GM23338 (cell line): ENCODE measurements around the gene BTBD1. TPM values are rescaled to one million over a fixed set of nuclear protein-coding genes. Genes with fewer than 3 reads are reported as not detected.

Experiments
- ATAC-seq: fragments of 200-7000 bp; cut with Tn5 transposase; 3 replicates; pipeline ENCODE4 v1.9.1; 2020
- DNase-seq: peaks from one replicate; pipeline ENCODE4 v3.0.0-alpha.2; 2015; ENCODE audit warnings: low spot score
- H2AFZ ChIP-seq: fragments of 200-600 bp; sonication (generic); 2 replicates; pipeline ENCODE4 v1.8.0; 2016; ENCODE audit warnings: antibody characterized with exemption, mild to moderate bottlenecking, moderate library complexity
- H3F3A ChIP-seq: fragments of 200-600 bp; sonication (generic); replicated peaks from 2 replicates; pipeline ENCODE4 v1.8.0; 2017; ENCODE audit warnings: antibody characterized with exemption, mixed run types, low read depth
- H3K27ac ChIP-seq: fragments of 200-600 bp; sonication (generic); 2 replicates; pipeline ENCODE4 v1.6.1; 2016; ENCODE audit warnings: low read depth
- H3K27me3 ChIP-seq: fragments of 200-600 bp; sonication (generic); 2 replicates; pipeline ENCODE4 v1.8.0; 2016; ENCODE audit warnings: mild to moderate bottlenecking, mixed run types, moderate library complexity; ENCODE audit not compliant: insufficient read depth
- H3K36me3 ChIP-seq: fragments of 200-600 bp; sonication (generic); 2 replicates; pipeline ENCODE4 v1.8.0; 2016; ENCODE audit warnings: mild to moderate bottlenecking; ENCODE audit not compliant: insufficient read depth
- H3K4me1 ChIP-seq: fragments of 200-600 bp; sonication (generic); 2 replicates; pipeline ENCODE4 v1.8.0; 2016; ENCODE audit warnings: mild to moderate bottlenecking, moderate library complexity; ENCODE audit not compliant: insufficient read depth
- H3K4me2 ChIP-seq: fragments of 200-600 bp; sonication (generic); 2 replicates; pipeline ENCODE4 v1.7.1; 2017; ENCODE audit warnings: mixed run types
- H3K4me3 ChIP-seq: fragments of 200-600 bp; sonication (generic); 2 replicates; pipeline ENCODE4 v1.6.1; 2016; ENCODE audit warnings: mixed run types
- H3K79me2 ChIP-seq: fragments of 200-600 bp; sonication (generic); replicated peaks from 2 replicates; pipeline ENCODE4 v1.8.0; 2017; ENCODE audit warnings: mild to moderate bottlenecking; ENCODE audit not compliant: insufficient read depth
- H3K9me2 ChIP-seq: fragments of 200-600 bp; sonication (generic); 2 replicates; pipeline ENCODE4 v1.8.0; 2017; ENCODE audit not compliant: insufficient read depth
- H4K20me1 ChIP-seq: fragments of 200-600 bp; sonication (generic); replicated peaks from 2 replicates; pipeline ENCODE4 v1.8.0; 2017; ENCODE audit warnings: mild to moderate bottlenecking; ENCODE audit not compliant: insufficient read depth
- H3K27ac Mint-ChIP-seq: 2 replicates; pipeline ENCODE4 v1.8.0; 2020; ENCODE audit warnings: inconsistent platforms, mild to moderate bottlenecking, moderate library complexity, mixed read lengths
- H3K27me3 Mint-ChIP-seq: 3 replicates; pipeline ENCODE4 v1.8.0; 2022; ENCODE audit warnings: low read depth, mild to moderate bottlenecking, moderate library complexity, mixed read lengths, inconsistent platforms; ENCODE audit not compliant: insufficient read depth, poor library complexity
- H3K36me3 Mint-ChIP-seq: 3 replicates; pipeline ENCODE4 v1.8.0; 2021; ENCODE audit warnings: low read depth, mild to moderate bottlenecking, inconsistent platforms, moderate library complexity, mixed read lengths
- H3K4me1 Mint-ChIP-seq: 3 replicates; pipeline ENCODE4 v1.8.0; 2020; ENCODE audit warnings: mild to moderate bottlenecking, inconsistent platforms, mixed read lengths
- H3K4me3 Mint-ChIP-seq: 3 replicates; pipeline ENCODE4 v1.8.0; 2021; ENCODE audit warnings: moderate library complexity, mild to moderate bottlenecking, inconsistent platforms, mixed read lengths
- H3K9me3 Mint-ChIP-seq: 3 replicates; pipeline ENCODE4 v1.8.0; 2020; ENCODE audit warnings: moderate library complexity, mild to moderate bottlenecking, inconsistent platforms, mixed read lengths
- CREB1 ChIP-seq: fragments of 250-450 bp; sonication (Bioruptor Pico); IDR thresholded peaks from 2 replicates; pipeline ENCODE4 v1.5.0; 2020; ENCODE audit warnings: low read depth, mild to moderate bottlenecking, moderate library complexity
- CTCF ChIP-seq, 2 experiments: fragments of 200-600 bp in 1 of 2; sonication (generic) in 1 of 2; conservative IDR thresholded peaks; 2 replicates each; pipeline versions ENCODE4 v1.5.1 to v1.6.1; 2016 to 2017; ENCODE audit warnings: antibody characterized with exemption in 2 of 2, low read depth in 2 of 2, mild to moderate bottlenecking in 2 of 2, moderate library complexity in 1 of 2
- ETS1 ChIP-seq: IDR thresholded peaks from 2 replicates; pipeline ENCODE4 v1.6.1; 2016; ENCODE audit warnings: antibody characterized with exemption
- EZH2 ChIP-seq: fragments of 200-600 bp; sonication (generic); IDR thresholded peaks from one replicate; pipeline ENCODE4 v1.8.0; 2017; ENCODE audit warnings: antibody characterized with exemption, mild to moderate bottlenecking, low read depth; ENCODE audit not compliant: unreplicated experiment
- EZH2phosphoT487 ChIP-seq: fragments of 200-600 bp; sonication (generic); IDR thresholded peaks from one replicate; pipeline ENCODE4 v1.8.1; 2018; ENCODE audit warnings: antibody characterized with exemption; ENCODE audit not compliant: unreplicated experiment
- JUNB ChIP-seq: IDR thresholded peaks from one replicate; pipeline ENCODE4 v1.6.1; 2016; ENCODE audit warnings: antibody characterized with exemption; ENCODE audit not compliant: unreplicated experiment
- NANOG ChIP-seq: IDR thresholded peaks from 2 replicates; pipeline ENCODE4 v1.6.1; 2016; ENCODE audit warnings: antibody characterized with exemption, borderline replicate concordance
- POLR2AphosphoS5 ChIP-seq: IDR thresholded peaks from 2 replicates; pipeline ENCODE4 v1.6.1; 2016; ENCODE audit warnings: antibody characterized with exemption, low read depth
- REST ChIP-seq: IDR thresholded peaks from one replicate; pipeline ENCODE4 v1.6.1; 2018; ENCODE audit warnings: antibody characterized with exemption; ENCODE audit not compliant: unreplicated experiment
- STAT1 ChIP-seq: IDR thresholded peaks from one replicate; pipeline ENCODE4 v1.6.1; 2016; ENCODE audit warnings: antibody characterized with exemption; ENCODE audit not compliant: unreplicated experiment
- ZNF114 ChIP-seq: fragments of 250-450 bp; sonication (Bioruptor Pico); IDR thresholded peaks from 2 replicates; pipeline ENCODE4 v1.5.0; 2020; ENCODE audit warnings: mild to moderate bottlenecking, moderate library complexity
- ZNF331 ChIP-seq: fragments of 250-450 bp; sonication (Bioruptor Pico); IDR thresholded peaks from 2 replicates; pipeline ENCODE4 v1.5.0; 2020; ENCODE audit warnings: low read depth, mild to moderate bottlenecking, moderate library complexity
- ZNF462 ChIP-seq: fragments of 250-450 bp; sonication (Bioruptor Pico); IDR thresholded peaks from 2 replicates; pipeline ENCODE4 v1.5.0; 2020; ENCODE audit warnings: mild to moderate bottlenecking, moderate library complexity
- polyA plus RNA-seq: library from polyadenylated mRNA; unstranded; fragments of >200 nt; fragmentation: Nextera tagmentation; extraction: Ambion mirVana; gene quantifications from 2 replicates; pipeline ENCODE4 v1.2.1, GENCODE V29; 2016
- total RNA-seq: library from RNA; depleted of rRNA; stranded (reverse); fragments of >200 nt; shearing (Covaris generic); gene quantifications from 2 replicates; pipeline ENCODE4 v1.2.3, GENCODE V29; 2014

Gene BTBD1
- total and polyA plus RNA-seq, 2 experiments from 2014 or later, result 12.6 to 66.1 TPM

DNA sequence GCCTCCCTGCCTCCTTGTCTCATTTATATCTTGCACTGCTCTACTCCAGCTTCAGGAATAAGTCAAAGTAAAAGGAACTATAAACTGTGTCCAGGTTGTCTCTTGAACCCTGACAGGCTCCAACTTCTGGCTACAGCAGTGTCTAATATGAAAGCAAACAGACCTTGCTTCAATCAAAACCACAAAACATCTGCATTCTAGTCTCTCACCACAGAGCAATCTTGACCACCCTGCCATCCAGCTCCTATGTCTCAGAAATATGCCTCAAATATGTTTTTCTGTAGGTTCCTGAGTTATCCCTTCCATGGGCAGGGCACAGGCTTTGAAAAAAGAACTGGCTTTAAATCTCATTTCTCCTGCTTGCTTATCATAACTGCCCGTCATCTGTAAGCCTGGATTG, 94.1 kb downstream of the BTBD1 start:
- H2AFZ ChIP-seq, result no peak overlapping the region
- TF ChIP-seq ZNF462 (CRISPR knock-in tag), result no peak
- TF ChIP-seq ETS1, result no peak
- no peak for TF ChIP-seq NANOG
- no peak for TF ChIP-seq ZNF331 (CRISPR knock-in tag)
- no peak for TF ChIP-seq POLR2AphosphoS5
- no peak for TF ChIP-seq EZH2
- TF ChIP-seq CTCF (conservative IDR thresholded peaks at IDR 0.05; ENCODE audit: low read depth in 2 of 2), result no peak
- TF ChIP-seq REST, result no peak
- no peak for TF ChIP-seq JUNB
- TF ChIP-seq STAT1, result no peak
- no peak for TF ChIP-seq CREB1 (CRISPR knock-in tag)
- no peak for TF ChIP-seq EZH2phosphoT487
- no peak for TF ChIP-seq ZNF114 (CRISPR knock-in tag)
- H3K4me3 Mint-ChIP-seq, result no peak overlapping the region

More for the DNA sequence above, 94.1 kb downstream of the BTBD1 start:
- Mint-ChIP-seq H3K27me3 (no peaks in the 10 kb centered on the region), H3K9me3 (no peaks in the 10 kb centered on the region), H3K27ac (no peak overlapping the region), H3K36me3 (no peaks in the 10 kb centered on the region), H3K4me1 (no peaks in the 10 kb centered on the region)
- H4K20me1 ChIP-seq, result no peaks in the 10 kb centered on the region
- no peak overlapping the region for H3K27ac ChIP-seq
- H3K4me3 ChIP-seq, result no peak overlapping the region
- H3K4me2 ChIP-seq, result no peak overlapping the region
- DNase-seq, result no peak
- H3F3A ChIP-seq, result no peaks in the 10 kb centered on the region
- ATAC-seq, result no peak
- H3K9me2 ChIP-seq, result no peaks in the 10 kb centered on the region
- H3K36me3 ChIP-seq, result no peaks in the 10 kb centered on the region
- H3K79me2 ChIP-seq, result no peaks in the 10 kb centered on the region
- H3K4me1 ChIP-seq, result no peaks in the 10 kb centered on the region
- no peaks in the 10 kb centered on the region for H3K27me3 ChIP-seq
